Suprapubic skin (tissue), 4 donors: ENCODE measurements around the gene SIMC1. TPM values are rescaled to one million over a fixed set of nuclear protein-coding genes. Genes with fewer than 3 reads are reported as not detected.

ENCODE experiments used
- DNase-seq, 2 donors: peaks; one replicate each; pipeline ENCODE4 v3.0.0-alpha.2; 2019; ENCODE audit warnings: low spot score in 2 of 2
- H3K27ac ChIP-seq: fragments of 200-600 bp; sonication (generic); one replicate; pipeline ENCODE4 v1.5.1; 2019
- H3K27me3 ChIP-seq: fragments of 200-600 bp; sonication (generic); one replicate; pipeline ENCODE4 v1.5.1; 2019
- H3K36me3 ChIP-seq: fragments of 200-600 bp; sonication (generic); one replicate; pipeline ENCODE4 v1.5.1; 2019
- H3K4me1 ChIP-seq: fragments of 200-600 bp; sonication (generic); one replicate; pipeline ENCODE4 v1.5.1; 2019
- H3K4me3 ChIP-seq: fragments of 200-600 bp; sonication (generic); one replicate; pipeline ENCODE4 v1.5.1; 2019; ENCODE audit warnings: mild to moderate bottlenecking
- H3K9me3 ChIP-seq: fragments of 200-600 bp; sonication (generic); one replicate; pipeline ENCODE4 v1.5.1; 2019
- CTCF ChIP-seq, 2 donors: fragments of 200-600 bp in 1 of 2; fragments of 450-650 bp in 1 of 2; sonication (generic) in 1 of 2; IDR thresholded peaks; one replicate each; pipeline ENCODE4 v1.5.1; 2016 to 2019; ENCODE audit warnings: antibody characterized with exemption in 2 of 2, mild to moderate bottlenecking in 1 of 2, moderate library complexity in 1 of 2
- EP300 ChIP-seq: sonication (generic); formaldehyde crosslinking; IDR thresholded peaks from one replicate; pipeline ENCODE4 v1.6.1; 2017; ENCODE audit warnings: antibody characterized with exemption
- POLR2A ChIP-seq, 2 donors: fragments of 450-650 bp; IDR thresholded peaks; one replicate each; pipeline ENCODE4 v1.6.1; 2017; ENCODE audit warnings: antibody characterized with exemption in 2 of 2, mild to moderate bottlenecking in 2 of 2, moderate library complexity in 2 of 2
- POLR2AphosphoS5 ChIP-seq, 3 donors: sonication (generic); formaldehyde crosslinking; IDR thresholded peaks; one replicate each; pipeline ENCODE4 v1.6.1; 2017; ENCODE audit warnings: antibody characterized with exemption in 3 of 3
- WGBS: methylation state at CpG from one replicate; pipeline ENCODE4 v1.1.5; 2018; 5-methylcytosine and 5-hydroxymethylcytosine counted together
- total RNA-seq, 4 donors: library from RNA; depleted of rRNA; stranded (reverse); fragments of >200 nt; gene quantifications; one replicate each; pipeline ENCODE4 v1.1.0, GENCODE V29; 2016

The SIMC1 gene
- total RNA-seq, 4 donors from 2014 or later, result 9.6 to 27.8 (median 12.9) TPM

GRCh38 chr5:176355400-176356178, 117.4 kb downstream of the SIMC1 start:
- 88% methylated on average over 16 of the region's 16 CpGs for WGBS
- DNase-seq, result no peak
- TF ChIP-seq POLR2A (IDR thresholded peaks at IDR 0.05) (no peak), EP300 (no peak), POLR2AphosphoS5 (IDR thresholded peaks at IDR 0.05) (no peak), CTCF (IDR thresholded peaks at IDR 0.05) (no peak)
- Histone ChIP-seq H3K9me3 (no peaks in the 10 kb centered on the region), H3K4me3 (no peak overlapping the region), H3K36me3 (peaks cover 65% of the 10 kb centered on the region), H3K4me1 (peaks cover 7% of the 10 kb centered on the region), H3K27ac (no peak overlapping the region), H3K27me3 (no peaks in the 10 kb centered on the region)

GRCh38 chr5:176356179-176356566, 117.9 kb downstream of the SIMC1 start:
- no peak overlapping the region for H3K4me3 ChIP-seq
- H3K36me3 ChIP-seq, result peaks cover 60% of the 10 kb centered on the region
- peaks cover 11% of the 10 kb centered on the region for H3K4me1 ChIP-seq
- H3K27ac ChIP-seq, result no peak overlapping the region
- TF ChIP-seq EP300 (no peak), POLR2A (IDR thresholded peaks at IDR 0.05) (no peak), CTCF (IDR thresholded peaks at IDR 0.05) (no peak), POLR2AphosphoS5 (IDR thresholded peaks at IDR 0.05) (no peak)
- no peak for DNase-seq
- WGBS, result 95% methylated on average over 3 of the region's 3 CpGs
- H3K27me3 ChIP-seq, result no peaks in the 10 kb centered on the region
- no peaks in the 10 kb centered on the region for H3K9me3 ChIP-seq

DNA sequence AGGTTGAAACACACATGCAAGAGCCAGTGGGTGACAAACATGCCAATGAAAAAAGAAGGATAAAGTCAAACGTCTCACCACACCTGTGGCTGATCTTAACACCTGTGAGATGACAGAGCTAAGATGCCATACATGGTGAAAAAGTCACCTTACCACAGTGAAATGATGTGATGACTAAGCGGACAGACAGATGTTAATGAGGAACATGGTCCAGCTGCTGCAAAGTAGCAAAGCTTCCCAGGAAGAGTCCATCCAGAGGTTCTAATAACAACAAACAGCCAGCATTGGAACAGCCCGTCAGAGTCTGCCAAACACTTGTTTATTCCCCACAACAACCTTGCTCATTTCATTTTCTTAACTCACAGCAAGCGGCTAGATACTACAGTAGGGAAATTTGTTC, 121.4 kb downstream of the SIMC1 start:
- no peak for DNase-seq
- no peaks in the 10 kb centered on the region for H3K27me3 ChIP-seq
- TF ChIP-seq POLR2A (IDR thresholded peaks at IDR 0.05) (no peak), POLR2AphosphoS5 (IDR thresholded peaks at IDR 0.05) (no peak), EP300 (no peak), CTCF (IDR thresholded peaks at IDR 0.05) (no peak)
- no peak overlapping the region for H3K27ac ChIP-seq
- peaks cover 25% of the 10 kb centered on the region for H3K36me3 ChIP-seq
- 65% methylated on average over 4 of the region's 4 CpGs for WGBS
- H3K4me1 ChIP-seq, result peaks cover 19% of the 10 kb centered on the region
- H3K9me3 ChIP-seq, result no peaks in the 10 kb centered on the region
- H3K4me3 ChIP-seq, result no peak overlapping the region

GRCh38 chr5:176360894-176361436, 122.7 kb downstream of the SIMC1 start:
- H3K36me3 ChIP-seq, result peaks cover 17% of the 10 kb centered on the region
- H3K9me3 ChIP-seq, result no peaks in the 10 kb centered on the region
- peaks cover 25% of the 10 kb centered on the region for H3K4me1 ChIP-seq
- no peak for DNase-seq
- WGBS, result 2% methylated on average over 20 of the region's 27 CpGs
- H3K4me3 ChIP-seq, result peak overlapping the region; percentile 62
- no peaks in the 10 kb centered on the region for H3K27me3 ChIP-seq
- TF ChIP-seq POLR2A (IDR thresholded peaks at IDR 0.05) (no peak), EP300 (no peak), POLR2AphosphoS5 (IDR thresholded peaks at IDR 0.05) (no peak), CTCF (IDR thresholded peaks at IDR 0.05) (no peak)
- no peak overlapping the region for H3K27ac ChIP-seq

- Histone ChIP-seq H3K36me3 (peaks cover 17% of the 10 kb centered on the region), H3K4me3 (peak within 1 kb of the TSS; percentile 62), H3K9me3 (no peaks in the 10 kb centered on the region), H3K4me1 (peaks cover 32% of the 10 kb centered on the region), H3K27me3 (no peaks in the 10 kb centered on the region), H3K27ac (peak within 1 kb of the TSS; percentile 43)
- WGBS, result under 1% methylated on average over 49 of the region's 56 CpGs
- TF ChIP-seq POLR2AphosphoS5 (IDR thresholded peaks at IDR 0.05) (peak in 2 of 3 donors; percentile 12 to 73), CTCF (IDR thresholded peaks at IDR 0.05) (no peak), POLR2A (IDR thresholded peaks at IDR 0.05) (peak in 1 of 2 donors; percentile 66)
- peak; percentile 96 to 97 for DNase-seq
These were observed 123.4 kb downstream of the SIMC1 start, which contains the start of gene KIAA1191 for GRCh38 chr5:176361437-176362232. Gene KIAA1191 (minus strand): TSS chr5:176361764. CDS start chr5:176359508, 2,256 bp downstream.
